ENCODE measurements around the gene CMIP.

CMIP gene

GRCh38 chr16:81694494-81695280, 250.1 kb downstream of the CMIP start:
- no peak for DNase-seq

GRCh38 chr16:81695321-81696165, 250.9 kb downstream of the CMIP start:
- DNase-seq: no peak

- no peak for DNase-seq
Measured at GRCh38 chr16:81696166-81696960, 251.8 kb downstream of the CMIP start.

GRCh38 chr16:81696961-81697615, 252.5 kb downstream of the CMIP start:
- DNase-seq: no peak

GRCh38 chr16:81697616-81698309, 253.2 kb downstream of the CMIP start:
- no peak for DNase-seq

GRCh38 chr16:81698310-81698641, 253.7 kb downstream of the CMIP start:
- no peak for DNase-seq

GRCh38 chr16:81699596-81699995, 255.0 kb downstream of the CMIP start:
- DNase-seq: no peak

- no peak for DNase-seq
Measured at GRCh38 chr16:81700071-81700779, 255.6 kb downstream of the CMIP start.

- no peak for DNase-seq
Measured at GRCh38 chr16:81700780-81701165, 256.2 kb downstream of the CMIP start.

- DNase-seq: no peak
Measured at GRCh38 chr16:81701296-81701970, 256.8 kb downstream of the CMIP start.

- no peak for DNase-seq
Measured at GRCh38 chr16:81702506-81702905, 257.9 kb downstream of the CMIP start.

GRCh38 chr16:81703177-81704155, 258.9 kb downstream of the CMIP start:
- DNase-seq: no peak

GRCh38 chr16:81705261-81705660, 260.7 kb downstream of the CMIP start:
- DNase-seq: no peak

- no peak for DNase-seq
Measured at GRCh38 chr16:81706327-81707295, 262.0 kb downstream of the CMIP start.

GRCh38 chr16:81707411-81708265, 263.0 kb downstream of the CMIP start:
- no peak for DNase-seq

- no peak for DNase-seq
Measured at GRCh38 chr16:81708266-81709015, 263.8 kb downstream of the CMIP start.
